ENCODE measurements around the gene CPOX.

DNA sequence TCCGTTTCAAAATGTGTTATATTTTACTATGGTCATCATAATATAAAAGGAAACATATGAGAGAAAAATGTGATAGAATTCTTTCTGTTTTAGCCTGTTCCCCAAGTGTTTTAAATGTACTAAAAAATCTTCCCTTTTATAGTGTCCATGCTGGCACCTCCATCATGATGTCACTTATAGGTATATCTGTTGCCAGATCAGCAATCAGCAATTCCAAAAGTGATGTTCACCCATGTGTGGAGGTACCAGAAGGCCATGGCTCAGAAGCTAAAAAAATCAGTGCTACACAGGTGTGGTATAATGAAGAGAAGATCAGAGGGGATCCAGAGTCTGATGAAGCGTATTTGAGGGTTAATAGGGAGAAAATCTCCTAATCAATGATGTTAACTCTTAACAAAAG is 62.7 kb downstream of the CPOX start:
- TF ChIP-seq NFRKB (IDR thresholded peaks at IDR 0.05) (no peak), L3MBTL2 (conservative IDR thresholded peaks at IDR 0.05) (no peak), ARNT (IDR thresholded peaks at IDR 0.05) (no peak), FOXM1 (IDR thresholded peaks at IDR 0.05; ENCODE audit: borderline replicate concordance) (no peak)
- TF ChIP-seq, protein P1, sequence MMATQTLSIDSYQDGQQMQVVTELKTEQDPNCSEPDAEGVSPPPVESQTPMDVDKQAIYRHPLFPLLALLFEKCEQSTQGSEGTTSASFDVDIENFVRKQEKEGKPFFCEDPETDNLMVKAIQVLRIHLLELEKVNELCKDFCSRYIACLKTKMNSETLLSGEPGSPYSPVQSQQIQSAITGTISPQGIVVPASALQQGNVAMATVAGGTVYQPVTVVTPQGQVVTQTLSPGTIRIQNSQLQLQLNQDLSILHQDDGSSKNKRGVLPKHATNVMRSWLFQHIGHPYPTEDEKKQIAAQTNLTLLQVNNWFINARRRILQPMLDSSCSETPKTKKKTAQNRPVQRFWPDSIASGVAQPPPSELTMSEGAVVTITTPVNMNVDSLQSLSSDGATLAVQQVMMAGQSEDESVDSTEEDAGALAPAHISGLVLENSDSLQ (IDR thresholded peaks at IDR 0.05) = no peak
